K562 (cell line): Measurements from ENCODE around the gene ID2. TPM values are rescaled to one million over a fixed set of nuclear protein-coding genes. Genes with fewer than 3 reads are reported as not detected.

Experiments
- ARHGAP35 ChIP-seq: fragments of 450-650 bp; IDR thresholded peaks from 2 replicates; pipeline ENCODE4 v1.6.1; 2018; ENCODE audit not compliant: partially characterized antibody
- ARNT ChIP-seq, 2 experiments: fragments of 450-650 bp; IDR thresholded peaks; 2 replicates each; pipeline ENCODE4 v1.6.1; 2016; ENCODE audit warnings: mild to moderate bottlenecking in 1 of 2
- BRD4 ChIP-seq: fragments of 200-600 bp; sonication (generic); IDR thresholded peaks from 2 replicates; pipeline ENCODE4 v1.6.1; 2017; ENCODE audit warnings: inconsistent platforms
- CCNT2 ChIP-seq: IDR thresholded peaks from 2 replicates; pipeline ENCODE4 v1.6.1; 2011; ENCODE audit warnings: borderline replicate concordance, low read depth, mild to moderate bottlenecking, moderate library complexity, mixed read lengths, low read length; ENCODE audit not compliant: insufficient read length; ENCODE audit errors: extremely low read depth
- GABPB2 ChIP-seq: fragments of 250-450 bp; sonication (Bioruptor Pico); conservative IDR thresholded peaks from 2 replicates; pipeline ENCODE4 v1.5.1; 2021; ENCODE audit warnings: mild to moderate bottlenecking
- KAT2B ChIP-seq: IDR thresholded peaks from one replicate; pipeline ENCODE4 v1.6.1; 2012; ENCODE audit warnings: low read depth, mild to moderate bottlenecking, control low read depth, inconsistent platforms, low read length, moderate library complexity
- MEIS2 ChIP-seq: fragments of 450-650 bp; IDR thresholded peaks from 2 replicates; pipeline ENCODE4 v1.6.1; 2014; ENCODE audit warnings: mild to moderate bottlenecking; ENCODE audit not compliant: partially characterized antibody
- NCOA2 ChIP-seq, 2 experiments: fragments of 450-650 bp; IDR thresholded peaks; 2 replicates each; pipeline ENCODE4 v1.6.1; 2018; ENCODE audit warnings: mild to moderate bottlenecking in 2 of 2, moderate library complexity in 1 of 2; ENCODE audit not compliant: partially characterized antibody in 2 of 2
- ZBTB11 ChIP-seq, 3 experiments: fragments of 200-800 bp in 1 of 3; fragments of 250-450 bp in 1 of 3; fragments of 450-650 bp in 1 of 3; sonication (Bioruptor Pico) in 1 of 3; sonication (Bioruptor generic) in 1 of 3; formaldehyde crosslinking in 1 of 3; IDR thresholded peaks; 2 replicates each; pipeline versions ENCODE4 v1.6.1 to v1.8.0; 2016 to 2022; ENCODE audit warnings: mild to moderate bottlenecking in 2 of 3, missing genetic modification characterization in 2 of 3, missing compliant biosample characterization in 1 of 3, moderate library complexity in 1 of 3
- ZNF3 ChIP-seq: fragments of 250-450 bp; sonication (Bioruptor Pico); IDR thresholded peaks from 2 replicates; pipeline ENCODE4 v1.5.0; 2021; ENCODE audit warnings: mild to moderate bottlenecking, moderate library complexity
- polyA plus RNA-seq, 8 experiments: library from polyadenylated mRNA; depleted of rRNA in 4 of 8; stranded (reverse) in 5 of 8; unstranded in 3 of 8; fragments of >200 nt; fragmentation: Nextera tagmentation in 2 of 8; fragmentation: Illumina TruSeq in 1 of 8; extraction: Ambion mirVana in 2 of 8; extraction: Trizol in 1 of 8; gene quantifications; 2 replicates each; pipeline versions ENCODE4 v1.2.1 to v1.2.3, GENCODE V29; 2011 to 2014; ENCODE audit warnings: inconsistent platforms in 1 of 8, missing spikeins in 1 of 8
- total RNA-seq, 7 experiments: library from RNA; depleted of rRNA in 6 of 7; stranded (reverse); fragments of >200 nt in 6 of 7; fragmentation: Illumina TruSeq in 2 of 7; extraction: Trizol in 2 of 7; gene quantifications; 2 replicates each; pipeline versions ENCODE4 v1.2.1 to v1.2.3, GENCODE V29; 2011 to 2021; ENCODE audit warnings: low replicate concordance in 1 of 7
- TF ChIP-seq, protein P1 (sequence below), 2 experiments: fragments of 200-800 bp in 1 of 2; sonication (Bioruptor generic) in 1 of 2; sonication (generic) in 1 of 2; formaldehyde crosslinking in 1 of 2; IDR thresholded peaks in 1 of 2; conservative IDR thresholded peaks in 1 of 2; 2 replicates each; pipeline versions ENCODE4 v1.5.0 to v1.6.1; 2016 to 2020; ENCODE audit warnings: missing compliant biosample characterization in 1 of 2, missing genetic modification characterization in 1 of 2, missing genetic modification reagents in 1 of 2
- TF ChIP-seq, protein P2 (sequence below): fragments of 250-450 bp; sonication (Bioruptor Pico); IDR thresholded peaks from 2 replicates; pipeline ENCODE4 v1.4.0; 2020

ID2 gene
- total and polyA plus RNA-seq, 9 of the 15 experiments (the other 6 are each of a cell fraction or from before 2014, with no cell fraction given): 8.0 to 35.7 (median 16.6) TPM

DNA sequence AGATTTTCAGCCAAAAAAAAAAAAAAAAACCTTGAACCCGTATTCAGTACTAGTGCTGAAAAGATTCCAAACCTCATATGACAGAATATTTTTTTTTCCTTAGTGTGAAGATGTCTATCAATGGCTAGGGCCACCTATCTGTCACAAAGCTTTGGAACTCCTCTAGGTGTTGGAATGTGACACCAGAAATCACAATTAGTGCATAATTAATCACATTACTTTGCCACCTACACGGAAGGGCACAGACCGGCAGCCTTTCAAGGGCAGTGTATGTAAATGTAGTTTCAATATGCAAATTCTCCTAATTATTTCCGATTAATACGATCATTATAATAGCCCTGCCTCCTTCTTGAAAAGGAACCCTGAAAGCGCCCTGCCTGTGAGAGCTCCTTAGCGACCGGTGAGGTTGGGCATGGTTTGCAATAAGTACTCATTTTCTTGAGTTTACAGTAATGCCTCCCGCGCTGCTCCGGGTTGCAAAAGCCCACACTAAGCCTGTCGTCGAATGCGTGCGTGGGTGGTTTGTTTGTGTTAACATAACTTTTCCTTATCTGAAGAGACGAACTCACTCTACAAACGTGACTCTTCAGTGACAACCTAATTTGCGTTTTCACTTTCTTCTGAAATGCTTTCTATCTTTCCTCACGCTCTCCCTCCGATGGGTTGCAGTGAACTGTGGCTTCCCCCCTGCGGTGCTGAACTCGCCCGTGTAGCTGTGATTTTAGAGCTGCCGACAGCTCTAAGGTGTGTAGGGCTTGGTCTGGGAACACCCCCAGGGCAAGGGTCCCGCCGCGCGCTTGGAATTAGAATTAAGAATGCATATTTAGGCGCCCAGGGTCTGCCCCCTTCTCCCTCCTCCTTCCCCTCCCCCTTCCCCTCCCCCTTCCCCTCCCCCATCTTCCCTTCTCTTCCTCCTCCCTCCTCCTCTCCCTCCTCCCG lies 765 bp upstream of the ID2 start (continued):
- peak in 1 of 3 experiments; percentile 13; a peak in 1 of 6 replicates for TF ChIP-seq ZBTB11 (CRISPR knock-in tag; IDR thresholded peaks at IDR 0.05)
- no peak for TF ChIP-seq BRD4
- TF ChIP-seq MEIS2: peak; percentile 57
- no peak for TF ChIP-seq KAT2B
- TF ChIP-seq ZNF3 (CRISPR knock-in tag): no peak
- no peak for TF ChIP-seq ARHGAP35
- TF ChIP-seq, protein P1, sequence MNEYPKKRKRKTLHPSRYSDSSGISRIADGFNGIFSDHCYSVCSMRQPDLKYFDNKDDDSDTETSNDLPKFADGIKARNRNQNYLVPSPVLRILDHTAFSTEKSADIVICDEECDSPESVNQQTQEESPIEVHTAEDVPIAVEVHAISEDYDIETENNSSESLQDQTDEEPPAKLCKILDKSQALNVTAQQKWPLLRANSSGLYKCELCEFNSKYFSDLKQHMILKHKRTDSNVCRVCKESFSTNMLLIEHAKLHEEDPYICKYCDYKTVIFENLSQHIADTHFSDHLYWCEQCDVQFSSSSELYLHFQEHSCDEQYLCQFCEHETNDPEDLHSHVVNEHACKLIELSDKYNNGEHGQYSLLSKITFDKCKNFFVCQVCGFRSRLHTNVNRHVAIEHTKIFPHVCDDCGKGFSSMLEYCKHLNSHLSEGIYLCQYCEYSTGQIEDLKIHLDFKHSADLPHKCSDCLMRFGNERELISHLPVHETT (CRISPR knock-in tag; conservative IDR thresholded peaks at IDR 0.05 in 1 of 2, IDR thresholded peaks at IDR 0.05 in 1 of 2): no peak
- TF ChIP-seq NCOA2 (IDR thresholded peaks at IDR 0.05; ENCODE audit: partially characterized antibody in 2 of 2): no peak
- TF ChIP-seq, protein P2, sequence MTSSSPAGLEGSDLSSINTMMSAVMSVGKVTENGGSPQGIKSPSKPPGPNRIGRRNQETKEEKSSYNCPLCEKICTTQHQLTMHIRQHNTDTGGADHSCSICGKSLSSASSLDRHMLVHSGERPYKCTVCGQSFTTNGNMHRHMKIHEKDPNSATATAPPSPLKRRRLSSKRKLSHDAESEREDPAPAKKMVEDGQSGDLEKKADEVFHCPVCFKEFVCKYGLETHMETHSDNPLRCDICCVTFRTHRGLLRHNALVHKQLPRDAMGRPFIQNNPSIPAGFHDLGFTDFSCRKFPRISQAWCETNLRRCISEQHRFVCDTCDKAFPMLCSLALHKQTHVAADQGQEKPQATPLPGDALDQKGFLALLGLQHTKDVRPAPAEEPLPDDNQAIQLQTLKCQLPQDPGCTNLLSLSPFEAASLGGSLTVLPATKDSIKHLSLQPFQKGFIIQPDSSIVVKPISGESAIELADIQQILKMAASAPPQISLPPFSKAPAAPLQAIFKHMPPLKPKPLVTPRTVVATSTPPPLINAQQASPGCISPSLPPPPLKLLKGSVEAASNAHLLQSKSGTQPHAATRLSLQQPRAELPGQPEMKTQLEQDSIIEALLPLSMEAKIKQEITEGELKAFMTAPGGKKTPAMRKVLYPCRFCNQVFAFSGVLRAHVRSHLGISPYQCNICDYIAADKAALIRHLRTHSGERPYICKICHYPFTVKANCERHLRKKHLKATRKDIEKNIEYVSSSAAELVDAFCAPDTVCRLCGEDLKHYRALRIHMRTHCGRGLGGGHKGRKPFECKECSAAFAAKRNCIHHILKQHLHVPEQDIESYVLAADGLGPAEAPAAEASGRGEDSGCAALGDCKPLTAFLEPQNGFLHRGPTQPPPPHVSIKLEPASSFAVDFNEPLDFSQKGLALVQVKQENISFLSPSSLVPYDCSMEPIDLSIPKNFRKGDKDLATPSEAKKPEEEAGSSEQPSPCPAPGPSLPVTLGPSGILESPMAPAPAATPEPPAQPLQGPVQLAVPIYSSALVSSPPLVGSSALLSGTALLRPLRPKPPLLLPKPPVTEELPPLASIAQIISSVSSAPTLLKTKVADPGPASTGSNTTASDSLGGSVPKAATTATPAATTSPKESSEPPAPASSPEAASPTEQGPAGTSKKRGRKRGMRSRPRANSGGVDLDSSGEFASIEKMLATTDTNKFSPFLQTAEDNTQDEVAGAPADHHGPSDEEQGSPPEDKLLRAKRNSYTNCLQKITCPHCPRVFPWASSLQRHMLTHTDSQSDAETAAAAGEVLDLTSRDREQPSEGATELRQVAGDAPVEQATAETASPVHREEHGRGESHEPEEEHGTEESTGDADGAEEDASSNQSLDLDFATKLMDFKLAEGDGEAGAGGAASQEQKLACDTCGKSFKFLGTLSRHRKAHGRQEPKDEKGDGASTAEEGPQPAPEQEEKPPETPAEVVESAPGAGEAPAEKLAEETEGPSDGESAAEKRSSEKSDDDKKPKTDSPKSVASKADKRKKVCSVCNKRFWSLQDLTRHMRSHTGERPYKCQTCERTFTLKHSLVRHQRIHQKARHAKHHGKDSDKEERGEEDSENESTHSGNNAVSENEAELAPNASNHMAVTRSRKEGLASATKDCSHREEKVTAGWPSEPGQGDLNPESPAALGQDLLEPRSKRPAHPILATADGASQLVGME (CRISPR knock-in tag): no peak
- peak; percentile 25 for TF ChIP-seq CCNT2
- peak in 1 of 2 experiments; percentile 45; a peak in 1 of 4 replicates for TF ChIP-seq ARNT (IDR thresholded peaks at IDR 0.05)
- TF ChIP-seq GABPB2 (CRISPR knock-in tag): no peak
